ENCODE data around the gene ATP8A2.

- TF ChIP-seq CTCF (IDR thresholded peaks at IDR 0.05; ENCODE audit: poor library complexity, severe bottlenecking) = no peak
- TF ChIP-seq POLR2AphosphoS5 (IDR thresholded peaks at IDR 0.05) = no peak
- TF ChIP-seq RAD21 (conservative IDR thresholded peaks at IDR 0.05) = no peak
Measured at GRCh38 chr13:25722893-25723292, 351.1 kb downstream of the ATP8A2 start.
